OCI-LY3 (cell line): ENCODE data around the gene HIVEP2.

Experiments
- H2AFZ ChIP-seq: fragments of 200-600, 300-600 bp; shearing (Covaris generic); 2 replicates; pipeline ENCODE4 v1.6.0; 2014; ENCODE audit warnings: antibody characterized with exemption, low read depth, low read length
- H3K27ac ChIP-seq: fragments of 200-600, 300-600 bp; sonication (generic); 2 replicates; pipeline ENCODE4 v1.5.1; 2014; ENCODE audit warnings: mild to moderate bottlenecking, low read length, moderate library complexity, mixed read lengths
- H3K27me3 ChIP-seq: fragments of 200-600, 300-600 bp; sonication (generic); 2 replicates; pipeline ENCODE4 v1.6.1; 2014; ENCODE audit warnings: low read depth, low read length, mixed read lengths
- H3K36me3 ChIP-seq: fragments of 200-600, 300-600 bp; sonication (generic); replicated peaks from 2 replicates; pipeline ENCODE3; 2014; ENCODE audit warnings: low read depth, low read length, mixed read lengths
- H3K4me1 ChIP-seq: fragments of 300-600, 200-600 bp; sonication (generic); 2 replicates; pipeline ENCODE4 v1.6.1; 2014; ENCODE audit warnings: low read length, mixed read lengths
- H3K4me2 ChIP-seq: fragments of 200-600, 300-600 bp; sonication (generic); 2 replicates; pipeline ENCODE4 v1.6.1; 2014; ENCODE audit warnings: low read length, mixed read lengths
- H3K4me3 ChIP-seq: fragments of 300-600, 200-600 bp; sonication (generic); 2 replicates; pipeline ENCODE4 v1.5.1; 2014; ENCODE audit warnings: antibody characterized with exemption, mild to moderate bottlenecking, low read length, moderate library complexity
- H3K79me2 ChIP-seq: fragments of 300-600, 200-600 bp; shearing (Covaris generic); 2 replicates; pipeline ENCODE4 v1.6.1; 2014; ENCODE audit warnings: mild to moderate bottlenecking, low read length, mixed read lengths
- H3K9ac ChIP-seq: fragments of 300-600, 200-600 bp; shearing (Covaris generic); 2 replicates; pipeline ENCODE4 v1.6.0; 2014; ENCODE audit warnings: mild to moderate bottlenecking, low read length, moderate library complexity
- H3K9me3 ChIP-seq: fragments of 200-600, 300-600 bp; shearing (Covaris generic); 2 replicates; pipeline ENCODE4 v1.6.1; 2014; ENCODE audit warnings: low read length, mixed read lengths; ENCODE audit not compliant: insufficient read depth
- H4K20me1 ChIP-seq: fragments of 200-600, 300-600 bp; sonication (generic); 2 replicates; pipeline ENCODE4 v1.6.1; 2016; ENCODE audit warnings: low read length, mixed read lengths; ENCODE audit not compliant: insufficient read depth
- CTCF ChIP-seq: fragments of 200-600, 300-600 bp; sonication (generic); IDR thresholded peaks from 2 replicates; pipeline ENCODE4 v1.5.1; 2014; ENCODE audit warnings: antibody characterized with exemption, low read length, low read depth
- EZH2phosphoT487 ChIP-seq: fragments of 200-600 bp; shearing (Covaris generic); IDR thresholded peaks from 2 replicates; pipeline ENCODE4 v1.6.1; 2018; ENCODE audit warnings: antibody characterized with exemption, mixed run types, low read depth

The HIVEP2 gene

GRCh38 chr6:142760152-142760551 lies 184.8 kb downstream of the HIVEP2 start:
- H4K20me1 ChIP-seq = peaks cover 4% of the 10 kb centered on the region; the same call in 1 of the 2 replicates
- TF ChIP-seq EZH2phosphoT487 = no peak
- TF ChIP-seq CTCF = no peak
- H3K4me3 ChIP-seq = no peak overlapping the region
- no peaks in the 10 kb centered on the region for H3K79me2 ChIP-seq
- peaks cover 19% of the 10 kb centered on the region for H3K36me3 ChIP-seq
- H3K9ac ChIP-seq = no peak overlapping the region
- no peaks in the 10 kb centered on the region for H3K4me1 ChIP-seq
- no peaks in the 10 kb centered on the region for H3K27me3 ChIP-seq
- no peak overlapping the region for H3K27ac ChIP-seq
- H3K9me3 ChIP-seq = no peaks in the 10 kb centered on the region
- H2AFZ ChIP-seq = no peak overlapping the region
- no peak overlapping the region for H3K4me2 ChIP-seq

- Histone ChIP-seq H3K79me2 (no peaks in the 10 kb centered on the region), H3K36me3 (peaks cover 15% of the 10 kb centered on the region)
These were observed 186.3 kb downstream of the HIVEP2 start for GRCh38 chr6:142758629-142759025.

GRCh38 chr6:142757852-142758628 lies 186.9 kb downstream of the HIVEP2 start:
- Histone ChIP-seq H3K36me3 (peaks cover 18% of the 10 kb centered on the region), H3K79me2 (no peaks in the 10 kb centered on the region), H3K4me1 (no peaks in the 10 kb centered on the region), H2AFZ (no peak overlapping the region), H4K20me1 (peaks cover 4% of the 10 kb centered on the region; the same call in 1 of the 2 replicates), H3K4me2 (no peak overlapping the region), H3K4me3 (no peak overlapping the region), H3K9me3 (no peaks in the 10 kb centered on the region), H3K9ac (no peak overlapping the region), H3K27ac (no peak overlapping the region), H3K27me3 (no peaks in the 10 kb centered on the region)
- TF ChIP-seq EZH2phosphoT487 = no peak
- TF ChIP-seq CTCF = no peak

More at GRCh38 chr6:142758629-142759025, 186.3 kb downstream of the HIVEP2 start:
- Histone ChIP-seq H3K9me3 (no peaks in the 10 kb centered on the region), H3K27me3 (no peaks in the 10 kb centered on the region), H4K20me1 (peaks cover 4% of the 10 kb centered on the region; the same call in 1 of the 2 replicates), H3K9ac (no peak overlapping the region), H3K27ac (no peak overlapping the region), H3K4me3 (no peak overlapping the region), H3K4me1 (no peaks in the 10 kb centered on the region), H3K4me2 (no peak overlapping the region), H2AFZ (no peak overlapping the region)
- no peak for TF ChIP-seq CTCF
- no peak for TF ChIP-seq EZH2phosphoT487

GRCh38 chr6:142756215-142756630 lies 188.8 kb downstream of the HIVEP2 start:
- H3K9me3 ChIP-seq = no peaks in the 10 kb centered on the region
- TF ChIP-seq EZH2phosphoT487 (no peak), CTCF (peak; percentile 10; the same call in 1 of the 2 replicates)
- no peak overlapping the region for H3K4me2 ChIP-seq
- H3K4me3 ChIP-seq = no peak overlapping the region
- H2AFZ ChIP-seq = no peak overlapping the region
- no peak overlapping the region for H3K9ac ChIP-seq
- H3K27me3 ChIP-seq = no peaks in the 10 kb centered on the region
- peaks cover 21% of the 10 kb centered on the region for H3K36me3 ChIP-seq
- no peaks in the 10 kb centered on the region for H3K79me2 ChIP-seq
- no peak overlapping the region for H3K27ac ChIP-seq
- no peaks in the 10 kb centered on the region for H3K4me1 ChIP-seq
- peaks cover 4% of the 10 kb centered on the region; the same call in 1 of the 2 replicates for H4K20me1 ChIP-seq
